ENCODE data around the gene TMEM95. TPM values are rescaled to one million over a fixed set of nuclear protein-coding genes. Genes with fewer than 3 reads are reported as not detected.
A peak's percentile ranks its signal among the peaks of the same experiment; 100 is the strongest.

Gene TMEM95
- total RNA-seq, 4 donors from 2014 or later, result not detected

DNA sequence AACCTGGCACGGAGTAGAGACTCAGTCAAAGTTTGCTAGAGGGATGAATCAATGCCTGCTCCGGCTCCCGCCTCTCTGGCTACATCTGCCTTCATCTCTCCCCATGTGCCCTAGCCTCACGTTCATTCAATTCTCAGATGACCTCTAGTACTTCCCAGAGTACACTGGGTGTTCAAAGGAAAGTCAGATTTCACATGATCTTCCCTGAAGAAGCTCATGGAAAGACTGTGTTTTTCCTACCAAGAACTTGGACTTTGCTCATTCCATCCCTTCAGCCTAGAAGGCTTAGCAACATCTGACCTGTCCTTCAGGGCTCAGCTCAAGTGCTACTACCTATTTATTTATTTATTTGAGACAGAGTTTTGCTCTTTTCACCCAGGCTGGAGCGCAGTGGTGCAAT lies 14.9 kb downstream of the TMEM95 start:
- Histone ChIP-seq H3K9me3 (no peaks in the 10 kb centered on the region), H3K27ac (no peak overlapping the region), H3K4me1 (no peaks in the 10 kb centered on the region), H3K4me3 (no peak overlapping the region), H3K36me3 (no peaks in the 10 kb centered on the region), H3K27me3 (peaks cover 18% of the 10 kb centered on the region)
- 50 to 78% methylated on average over 2 to 3 of the region's 5 CpGs for WGBS, 2 donors (ENCODE audit: low coverage in 1 of 2)
- ATAC-seq, result no peak
- TF ChIP-seq POLR2A (IDR thresholded peaks at IDR 0.05) (no peak), EP300 (IDR thresholded peaks at IDR 0.05) (no peak), POLR2AphosphoS5 (IDR thresholded peaks at IDR 0.05) (no peak)
- TF ChIP-seq, protein P1, sequence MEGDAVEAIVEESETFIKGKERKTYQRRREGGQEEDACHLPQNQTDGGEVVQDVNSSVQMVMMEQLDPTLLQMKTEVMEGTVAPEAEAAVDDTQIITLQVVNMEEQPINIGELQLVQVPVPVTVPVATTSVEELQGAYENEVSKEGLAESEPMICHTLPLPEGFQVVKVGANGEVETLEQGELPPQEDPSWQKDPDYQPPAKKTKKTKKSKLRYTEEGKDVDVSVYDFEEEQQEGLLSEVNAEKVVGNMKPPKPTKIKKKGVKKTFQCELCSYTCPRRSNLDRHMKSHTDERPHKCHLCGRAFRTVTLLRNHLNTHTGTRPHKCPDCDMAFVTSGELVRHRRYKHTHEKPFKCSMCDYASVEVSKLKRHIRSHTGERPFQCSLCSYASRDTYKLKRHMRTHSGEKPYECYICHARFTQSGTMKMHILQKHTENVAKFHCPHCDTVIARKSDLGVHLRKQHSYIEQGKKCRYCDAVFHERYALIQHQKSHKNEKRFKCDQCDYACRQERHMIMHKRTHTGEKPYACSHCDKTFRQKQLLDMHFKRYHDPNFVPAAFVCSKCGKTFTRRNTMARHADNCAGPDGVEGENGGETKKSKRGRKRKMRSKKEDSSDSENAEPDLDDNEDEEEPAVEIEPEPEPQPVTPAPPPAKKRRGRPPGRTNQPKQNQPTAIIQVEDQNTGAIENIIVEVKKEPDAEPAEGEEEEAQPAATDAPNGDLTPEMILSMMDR (IDR thresholded peaks at IDR 0.05), result no peak

DNA sequence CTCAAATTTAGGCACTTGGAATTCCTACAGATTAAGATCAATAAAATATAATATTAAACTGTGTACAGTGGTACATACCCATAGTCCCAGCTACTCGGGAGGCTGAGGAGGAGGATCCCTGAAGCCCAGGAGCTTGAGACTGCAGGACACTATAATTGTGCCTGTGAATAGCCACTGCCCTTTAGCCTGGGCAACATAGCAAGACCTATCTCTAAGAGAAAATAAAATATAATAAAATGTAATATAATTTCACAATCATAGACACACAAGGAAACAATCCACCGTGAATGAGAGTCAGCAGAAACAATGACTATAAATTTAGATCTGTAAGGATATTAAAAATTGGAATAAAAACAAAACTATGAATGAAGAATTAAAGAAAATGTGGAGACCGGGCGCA lies 15.9 kb downstream of the TMEM95 start:
- Histone ChIP-seq H3K27me3 (peaks cover 18% of the 10 kb centered on the region), H3K36me3 (no peaks in the 10 kb centered on the region), H3K4me3 (no peak overlapping the region), H3K9me3 (no peaks in the 10 kb centered on the region), H3K4me1 (no peaks in the 10 kb centered on the region), H3K27ac (no peak overlapping the region)
- no peak for ATAC-seq
- 78 to 92% methylated on average over 3 to 4 of the region's 4 CpGs for WGBS, 2 donors (ENCODE audit: low coverage in 1 of 2)
- TF ChIP-seq POLR2A (IDR thresholded peaks at IDR 0.05), result no peak
- no peak for TF ChIP-seq POLR2AphosphoS5 (IDR thresholded peaks at IDR 0.05)
- TF ChIP-seq, protein P1 (IDR thresholded peaks at IDR 0.05), result no peak

DNA sequence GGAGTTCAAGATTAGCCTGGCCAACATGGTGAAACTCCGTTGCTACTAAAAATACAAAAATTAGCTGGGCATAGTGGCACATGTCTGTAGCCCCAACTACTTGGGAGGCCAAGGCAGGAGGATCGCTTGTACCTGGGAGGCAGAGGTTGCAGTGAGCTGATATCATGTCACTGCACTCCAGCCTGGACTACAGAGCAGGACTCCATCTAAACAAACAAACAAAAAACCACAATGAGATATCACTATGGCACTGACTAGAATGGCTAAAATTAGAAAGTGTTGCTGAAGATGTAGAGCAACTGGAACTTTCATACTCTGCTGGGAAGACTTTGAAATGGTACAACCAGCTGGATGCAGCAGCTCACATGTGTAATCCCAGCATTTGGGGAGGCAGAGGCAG lies 19.4 kb downstream of the TMEM95 start:
- WGBS, 2 donors (ENCODE audit: low coverage in 1 of 2), result 67 to 78% methylated on average over 1 to 2 of the region's 2 CpGs
- H3K27ac ChIP-seq, result no peak overlapping the region

DNA sequence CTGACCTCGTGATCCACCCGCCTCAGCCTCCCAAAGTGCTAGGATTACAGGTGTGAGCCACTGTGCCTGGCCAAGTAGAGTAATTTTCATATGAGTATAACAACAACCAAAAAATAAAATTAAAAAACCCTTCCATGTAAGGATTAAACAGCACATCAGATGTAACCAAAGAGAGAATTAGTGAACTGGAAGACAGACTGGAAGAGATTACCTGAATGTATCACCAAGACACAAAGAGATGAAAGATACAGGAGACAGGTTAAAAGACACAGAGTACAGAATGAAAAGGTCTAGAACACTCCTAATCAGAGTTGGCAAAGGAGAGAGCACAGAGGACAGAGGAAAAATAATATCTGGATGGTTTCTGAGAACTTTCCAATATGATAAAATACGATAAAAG lies 24.2 kb downstream of the TMEM95 start:
- WGBS, 2 donors (ENCODE audit: low coverage in 1 of 2), result 100% methylated on average over 1 to 2 of the region's 3 CpGs
- no peaks in the 10 kb centered on the region for H3K27me3 ChIP-seq
- ATAC-seq, result no peak

More for the DNA sequence above, 19.4 kb downstream of the TMEM95 start:
- Histone ChIP-seq H3K36me3 (no peaks in the 10 kb centered on the region), H3K4me1 (no peaks in the 10 kb centered on the region), H3K4me3 (no peak overlapping the region), H3K9me3 (no peaks in the 10 kb centered on the region), H3K27me3 (peaks cover 13% of the 10 kb centered on the region)
- no peak for ATAC-seq
- TF ChIP-seq POLR2A (IDR thresholded peaks at IDR 0.05) (no peak), EP300 (IDR thresholded peaks at IDR 0.05) (no peak), POLR2AphosphoS5 (IDR thresholded peaks at IDR 0.05) (no peak)
- TF ChIP-seq, protein P1 (IDR thresholded peaks at IDR 0.05), result no peak

DNA sequence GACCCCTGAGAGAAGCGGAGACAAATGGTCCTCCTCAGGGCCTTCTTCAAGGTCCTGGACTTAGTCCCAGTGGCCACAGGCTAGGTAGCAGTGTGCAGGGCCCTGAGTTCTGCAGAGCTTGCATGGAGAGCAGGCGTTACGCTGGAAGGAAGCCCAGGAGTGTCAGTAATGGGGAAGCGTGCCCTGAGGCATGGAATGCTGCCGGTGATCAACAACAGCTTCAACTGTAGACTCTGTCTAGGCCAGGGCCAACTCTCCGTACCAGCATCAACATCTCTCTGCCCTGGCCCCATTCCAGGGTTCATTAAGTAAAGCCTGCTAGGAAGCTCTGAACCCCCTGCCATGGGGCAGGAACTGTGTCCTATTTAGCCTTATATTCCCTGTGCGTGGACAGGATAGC lies 25.4 kb downstream of the TMEM95 start:
- Histone ChIP-seq H3K4me3 (peak overlapping the region; percentile 15 to 58), H3K4me1 (peaks cover 0 to 43% (median 21%) of the 10 kb centered on the region in 3 donors), H3K27ac (peak overlapping the region in 3 of 4 donors; percentile 73 to 80 (median 77)), H3K36me3 (no peaks in the 10 kb centered on the region), H3K27me3 (no peaks in the 10 kb centered on the region), H3K9me3 (no peaks in the 10 kb centered on the region)
- TF ChIP-seq EP300 (IDR thresholded peaks at IDR 0.05), result no peak
- TF ChIP-seq, protein P1 (IDR thresholded peaks at IDR 0.05), result no peak
- TF ChIP-seq POLR2AphosphoS5 (IDR thresholded peaks at IDR 0.05), result peak; percentile 73
- TF ChIP-seq POLR2A (IDR thresholded peaks at IDR 0.05), result no peak
- peak; percentile 73 for ATAC-seq
- WGBS, 2 donors (ENCODE audit: low coverage in 1 of 2), result 0% methylated on average over 1 of the region's 7 CpGs; no CpG with 5 or more reads in 1 of the 2 donors

More for the DNA sequence above, 24.2 kb downstream of the TMEM95 start:
- H3K4me1 ChIP-seq, result peaks cover 0 to 37% (median 18%) of the 10 kb centered on the region in 3 donors
- no peaks in the 10 kb centered on the region for H3K36me3 ChIP-seq
- no peaks in the 10 kb centered on the region for H3K9me3 ChIP-seq
- no peak overlapping the region for H3K27ac ChIP-seq
- TF ChIP-seq POLR2A (IDR thresholded peaks at IDR 0.05) (no peak), EP300 (IDR thresholded peaks at IDR 0.05) (no peak), POLR2AphosphoS5 (IDR thresholded peaks at IDR 0.05) (no peak)
- TF ChIP-seq, protein P1 (IDR thresholded peaks at IDR 0.05), result no peak
- no peak overlapping the region for H3K4me3 ChIP-seq
